Fibroblast of mammary gland (primary cell): ENCODE measurements around the gene HDAC5.

Experiments used
- DNase-seq: peaks from one replicate; pipeline ENCODE4 v3.0.0-alpha.2; 2010; ENCODE audit warnings: low read depth
- H3K4me3 ChIP-seq: 2 replicates; pipeline ENCODE4 v1.5.1; 2011; ENCODE audit warnings: low read depth, mild to moderate bottlenecking, low read length, moderate library complexity; ENCODE audit not compliant: control insufficient read depth
- TF ChIP-seq, protein P1 (sequence below): conservative IDR thresholded peaks from 2 replicates; pipeline ENCODE4 v1.5.1; 2011; ENCODE audit warnings: low read depth, low read length, inconsistent platforms; ENCODE audit not compliant: control insufficient read depth, insufficient read depth

The HDAC5 gene

DNA sequence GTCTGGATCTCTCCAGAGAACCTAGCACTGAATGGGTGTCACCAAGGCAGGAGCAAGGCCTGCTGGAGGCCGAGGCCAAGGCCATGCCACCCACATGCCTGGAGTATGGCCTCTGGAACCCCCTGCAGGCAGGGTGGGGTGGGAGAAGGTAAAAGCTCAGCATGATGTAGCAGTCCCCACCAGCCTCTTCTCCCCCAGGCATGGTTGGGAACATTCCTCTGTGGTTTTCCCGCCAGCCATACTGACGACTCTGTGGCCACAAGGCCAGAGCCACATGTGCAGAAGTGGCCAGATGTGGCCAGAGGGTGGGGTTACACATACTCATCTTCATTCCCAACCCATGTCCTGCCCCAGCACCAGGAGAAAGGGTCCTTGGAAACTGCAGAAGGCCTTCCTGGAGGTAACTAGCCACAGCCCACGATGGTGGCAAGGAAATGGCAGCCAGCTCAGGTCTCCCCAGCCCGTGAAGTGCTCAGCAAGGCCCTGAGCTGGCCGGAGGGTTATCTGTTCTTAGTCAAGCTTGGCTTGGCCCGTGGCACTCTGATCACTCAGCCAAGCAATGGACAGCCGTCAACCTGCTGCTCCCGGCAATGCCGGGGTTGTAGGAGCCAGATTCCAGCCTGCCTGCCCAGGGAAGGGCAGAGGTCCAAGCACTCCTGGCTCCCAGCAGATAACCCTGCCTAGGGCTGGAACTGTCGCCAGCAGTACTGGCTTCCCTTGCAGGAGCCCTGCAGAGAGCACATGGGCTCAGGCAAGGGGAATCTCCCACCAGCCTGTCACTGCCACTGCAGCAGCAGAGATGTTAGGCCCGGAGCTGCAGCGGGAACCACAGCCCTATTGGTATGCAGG lies 26.1 kb downstream of the HDAC5 start:
- TF ChIP-seq, protein P1, sequence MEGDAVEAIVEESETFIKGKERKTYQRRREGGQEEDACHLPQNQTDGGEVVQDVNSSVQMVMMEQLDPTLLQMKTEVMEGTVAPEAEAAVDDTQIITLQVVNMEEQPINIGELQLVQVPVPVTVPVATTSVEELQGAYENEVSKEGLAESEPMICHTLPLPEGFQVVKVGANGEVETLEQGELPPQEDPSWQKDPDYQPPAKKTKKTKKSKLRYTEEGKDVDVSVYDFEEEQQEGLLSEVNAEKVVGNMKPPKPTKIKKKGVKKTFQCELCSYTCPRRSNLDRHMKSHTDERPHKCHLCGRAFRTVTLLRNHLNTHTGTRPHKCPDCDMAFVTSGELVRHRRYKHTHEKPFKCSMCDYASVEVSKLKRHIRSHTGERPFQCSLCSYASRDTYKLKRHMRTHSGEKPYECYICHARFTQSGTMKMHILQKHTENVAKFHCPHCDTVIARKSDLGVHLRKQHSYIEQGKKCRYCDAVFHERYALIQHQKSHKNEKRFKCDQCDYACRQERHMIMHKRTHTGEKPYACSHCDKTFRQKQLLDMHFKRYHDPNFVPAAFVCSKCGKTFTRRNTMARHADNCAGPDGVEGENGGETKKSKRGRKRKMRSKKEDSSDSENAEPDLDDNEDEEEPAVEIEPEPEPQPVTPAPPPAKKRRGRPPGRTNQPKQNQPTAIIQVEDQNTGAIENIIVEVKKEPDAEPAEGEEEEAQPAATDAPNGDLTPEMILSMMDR = no peak
- peak; percentile 85 for DNase-seq
- no peak overlapping the region for H3K4me3 ChIP-seq

DNA sequence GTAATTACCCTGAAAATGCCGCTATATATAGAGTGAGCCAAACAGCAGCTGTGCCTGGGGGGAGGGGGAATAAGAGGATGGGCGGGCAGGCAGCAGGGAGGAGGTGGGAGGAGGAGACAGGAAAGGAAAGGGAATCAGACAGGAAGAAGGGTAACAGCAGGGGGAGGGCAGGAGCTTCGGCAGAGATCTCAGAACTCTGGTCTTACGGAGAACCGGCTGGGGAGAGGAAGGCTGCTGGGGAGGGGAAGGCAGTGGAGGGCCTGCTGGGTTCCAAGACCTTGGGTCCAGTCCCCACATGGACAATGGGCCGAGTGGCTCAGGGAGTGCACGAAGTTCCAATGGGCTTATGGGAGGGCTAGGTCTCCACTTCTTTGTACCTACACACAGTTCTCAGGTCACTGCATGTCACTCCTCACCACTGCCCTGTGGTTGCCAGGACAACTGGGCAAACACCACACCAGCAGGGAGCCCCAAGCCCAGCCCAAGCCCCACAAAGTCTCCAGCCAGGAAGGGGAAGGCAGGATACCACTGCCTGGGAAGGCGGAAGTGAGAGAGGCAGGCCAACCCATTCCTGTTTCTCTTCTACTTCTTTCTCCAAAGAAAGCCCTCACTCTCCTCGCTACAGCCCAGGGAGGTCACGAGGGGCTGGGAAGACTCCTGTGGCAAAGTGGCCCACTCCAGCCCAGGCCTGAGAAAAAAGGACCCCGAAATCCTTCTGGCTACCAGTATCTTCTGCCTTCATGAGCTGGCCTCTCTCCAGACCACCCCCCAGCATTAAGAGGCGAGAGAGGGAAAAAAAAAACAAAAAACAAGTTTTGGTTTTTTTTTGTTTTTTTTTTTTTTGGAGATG lies 27.6 kb downstream of the HDAC5 start:
- TF ChIP-seq, protein P1 = peak; percentile 30
- peak overlapping the region; percentile 26 for H3K4me3 ChIP-seq
- DNase-seq = peak; percentile 91

DNA sequence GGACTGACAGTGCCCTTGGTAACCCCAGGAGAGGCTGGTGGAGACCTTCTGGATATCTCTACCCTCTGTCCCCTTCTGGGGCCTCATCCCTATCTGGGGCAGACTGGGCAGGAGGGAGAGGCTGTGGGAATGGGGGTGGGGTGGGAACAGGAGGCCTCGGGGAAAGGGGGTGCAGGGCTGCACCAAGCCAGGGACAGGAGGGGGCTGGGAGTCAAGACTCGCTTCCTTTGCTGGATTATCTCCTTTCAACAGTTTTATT lies 28.1 kb downstream of the HDAC5 start:
- TF ChIP-seq, protein P1 = no peak
- H3K4me3 ChIP-seq = no peak overlapping the region
- DNase-seq = no peak

DNA sequence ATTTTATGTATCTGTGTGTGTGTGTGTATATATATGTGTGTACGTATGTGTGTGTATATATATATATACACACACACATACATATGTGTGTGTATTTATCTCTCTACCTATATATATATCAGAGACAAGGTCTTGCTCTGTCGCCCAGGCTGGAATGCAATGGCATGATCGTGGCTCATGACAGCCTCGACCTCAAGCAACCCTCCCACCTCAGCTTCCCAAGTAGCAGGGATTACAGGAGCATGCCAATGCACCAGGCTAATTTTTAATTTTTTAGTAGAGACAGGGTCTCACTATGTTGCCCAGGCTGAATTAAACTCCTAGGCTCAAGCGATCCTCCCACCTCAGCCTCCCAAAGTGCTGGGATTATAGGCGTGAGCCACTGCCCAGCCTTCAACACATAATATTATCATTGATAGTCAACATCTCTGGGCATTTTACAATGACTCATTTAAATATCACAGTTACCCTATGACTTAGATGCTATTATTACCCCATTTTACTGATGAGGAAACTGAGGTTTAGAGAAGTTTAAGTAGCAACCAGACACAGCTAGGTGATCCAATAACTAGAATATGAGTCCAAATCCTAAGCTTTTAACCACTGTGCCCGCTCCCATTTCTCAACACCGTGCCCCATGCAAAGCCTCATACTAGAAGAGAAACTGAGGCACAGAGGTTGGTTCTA lies 28.6 kb downstream of the HDAC5 start:
- TF ChIP-seq, protein P1 = no peak
- H3K4me3 ChIP-seq = no peak overlapping the region
- no peak for DNase-seq

DNA sequence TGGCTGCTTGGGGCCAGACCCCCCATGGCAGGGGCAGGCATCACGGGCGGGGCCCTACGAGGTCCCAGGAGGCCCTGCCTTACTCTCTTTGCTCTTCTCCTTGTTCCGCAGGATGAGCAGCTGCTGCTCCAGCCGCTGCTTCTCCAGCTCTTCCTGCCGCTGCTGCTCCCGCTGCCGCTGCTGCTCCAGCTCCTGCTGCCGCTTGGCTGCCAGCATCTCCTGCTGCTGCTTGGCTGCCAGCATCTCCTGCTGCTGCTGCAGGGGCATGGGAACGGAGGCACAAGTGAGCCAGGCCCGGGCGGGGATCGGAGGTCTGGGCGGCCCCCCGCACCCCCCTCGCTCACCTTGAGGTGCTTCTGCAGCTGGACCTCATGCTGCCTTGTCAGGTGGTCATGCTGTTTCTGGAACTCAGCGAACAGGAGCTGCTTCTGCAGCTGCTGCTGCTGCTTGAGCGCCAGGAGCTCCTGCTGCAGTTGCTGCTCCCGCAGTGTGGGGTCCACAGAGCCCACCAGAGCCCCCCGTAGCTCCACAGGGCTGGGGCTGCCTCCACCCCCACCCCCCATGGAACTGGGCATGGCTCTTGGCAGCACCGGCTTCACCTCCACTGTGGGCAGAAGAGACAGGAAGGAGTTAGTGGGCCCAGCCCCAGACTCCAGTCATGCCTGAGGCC lies 30.1 kb downstream of the HDAC5 start:
- TF ChIP-seq, protein P1 = no peak
- H3K4me3 ChIP-seq = no peak overlapping the region
- DNase-seq = no peak

DNA sequence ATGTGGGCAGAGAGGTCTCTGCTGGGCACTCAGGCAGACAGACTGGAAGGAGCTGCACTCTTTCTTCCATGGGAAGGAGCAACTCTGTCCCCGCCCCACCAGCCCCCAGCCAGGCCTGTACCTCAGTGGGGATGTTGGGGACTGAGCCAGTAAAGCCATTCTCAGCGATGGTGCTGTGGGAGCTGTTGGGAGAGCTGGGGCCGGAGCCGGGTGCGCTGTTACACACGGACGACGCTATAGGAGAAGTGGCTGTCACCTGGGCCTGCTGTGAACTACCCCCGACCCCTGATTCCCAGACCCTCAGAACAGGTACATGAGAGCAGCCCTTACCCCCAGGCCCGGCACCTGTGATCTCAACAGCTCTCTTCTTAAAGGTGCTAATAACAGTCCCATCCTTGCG lies 31.4 kb downstream of the HDAC5 start:
- TF ChIP-seq, protein P1 = no peak
- no peak for DNase-seq

More for the DNA sequence above, 31.4 kb downstream of the HDAC5 start:
- no peak overlapping the region for H3K4me3 ChIP-seq
